Esophagus muscularis mucosa (tissue), 4 donors: Measurements from ENCODE around the gene USP9Y.

ENCODE experiments used
- EP300 ChIP-seq: sonication (generic); formaldehyde crosslinking; IDR thresholded peaks from one replicate; pipeline ENCODE4 v1.6.1; 2017; ENCODE audit warnings: antibody characterized with exemption
- POLR2A ChIP-seq: fragments of 450-650 bp; IDR thresholded peaks from one replicate; pipeline ENCODE4 v1.6.1; 2017; ENCODE audit warnings: antibody characterized with exemption, moderate library complexity, mild to moderate bottlenecking, low read depth
- POLR2AphosphoS5 ChIP-seq, 2 donors: sonication (generic); formaldehyde crosslinking; IDR thresholded peaks; one replicate each; pipeline ENCODE4 v1.6.1; 2017; ENCODE audit warnings: antibody characterized with exemption in 2 of 2
- TF ChIP-seq, protein P1 (sequence below), 3 experiments: fragments of 200-600 bp in 2 of 3; fragments of 450-650 bp in 1 of 3; sonication (generic) in 2 of 3; IDR thresholded peaks; one replicate each; pipeline ENCODE4 v1.5.1; 2017 to 2019; ENCODE audit warnings: antibody characterized with exemption in 3 of 3, mild to moderate bottlenecking in 2 of 3, moderate library complexity in 1 of 3

DNA sequence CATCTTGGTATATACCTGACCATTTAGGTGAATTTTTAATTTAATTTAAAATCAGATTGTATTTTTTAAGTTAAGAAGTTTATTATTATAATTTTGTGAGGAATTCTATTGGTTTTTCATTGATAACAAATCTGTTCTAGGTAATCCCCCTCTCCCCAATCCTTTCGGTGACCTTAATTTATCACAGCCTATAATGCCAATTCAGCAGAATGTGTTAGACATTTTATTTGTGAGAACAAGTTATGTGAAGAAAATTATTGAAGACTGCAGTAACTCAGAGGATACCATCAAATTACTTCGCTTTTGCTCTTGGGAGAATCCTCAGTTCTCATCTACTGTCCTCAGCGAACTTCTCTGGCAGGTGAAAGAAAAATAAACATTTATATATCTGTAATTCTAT, 145.8 kb downstream of the USP9Y start:
- no peak for TF ChIP-seq POLR2AphosphoS5 (IDR thresholded peaks at IDR 0.05)
- TF ChIP-seq, protein P1, sequence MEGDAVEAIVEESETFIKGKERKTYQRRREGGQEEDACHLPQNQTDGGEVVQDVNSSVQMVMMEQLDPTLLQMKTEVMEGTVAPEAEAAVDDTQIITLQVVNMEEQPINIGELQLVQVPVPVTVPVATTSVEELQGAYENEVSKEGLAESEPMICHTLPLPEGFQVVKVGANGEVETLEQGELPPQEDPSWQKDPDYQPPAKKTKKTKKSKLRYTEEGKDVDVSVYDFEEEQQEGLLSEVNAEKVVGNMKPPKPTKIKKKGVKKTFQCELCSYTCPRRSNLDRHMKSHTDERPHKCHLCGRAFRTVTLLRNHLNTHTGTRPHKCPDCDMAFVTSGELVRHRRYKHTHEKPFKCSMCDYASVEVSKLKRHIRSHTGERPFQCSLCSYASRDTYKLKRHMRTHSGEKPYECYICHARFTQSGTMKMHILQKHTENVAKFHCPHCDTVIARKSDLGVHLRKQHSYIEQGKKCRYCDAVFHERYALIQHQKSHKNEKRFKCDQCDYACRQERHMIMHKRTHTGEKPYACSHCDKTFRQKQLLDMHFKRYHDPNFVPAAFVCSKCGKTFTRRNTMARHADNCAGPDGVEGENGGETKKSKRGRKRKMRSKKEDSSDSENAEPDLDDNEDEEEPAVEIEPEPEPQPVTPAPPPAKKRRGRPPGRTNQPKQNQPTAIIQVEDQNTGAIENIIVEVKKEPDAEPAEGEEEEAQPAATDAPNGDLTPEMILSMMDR (IDR thresholded peaks at IDR 0.05) = no peak
- TF ChIP-seq POLR2A = no peak
- TF ChIP-seq EP300 = no peak
